Naive thymus-derived CD4-positive, alpha-beta T cell (primary cell): ENCODE measurements around the gene MBLAC1. TPM values are rescaled to one million over a fixed set of nuclear protein-coding genes. Genes with fewer than 3 reads are reported as not detected.

ENCODE experiments used
- ATAC-seq: fragments of 150-1000 bp; cut with Tn5 transposase; 2 replicates; pipeline ENCODE4 v1.10.0; 2021; ENCODE audit warnings: mild to moderate bottlenecking, moderate library complexity
- CTCF ChIA-PET: fragments of 350-600 bp; sonication (Branson Sonifier 250); formaldehyde crosslinking; loops from one replicate; lab custom pipeline; 2021; ENCODE audit warnings: antibody characterized with exemption; lab: Charles Lee
- POLR2A ChIA-PET: fragments of 350-600 bp; sonication (Branson Sonifier 250); formaldehyde crosslinking; loops from one replicate; lab custom pipeline; 2021; ENCODE audit warnings: antibody characterized with exemption, inconsistent platforms; lab: Charles Lee
- DNase-seq, 9 donors: peaks; one replicate each; pipeline versions ENCODE4 v3.0.0 to v3.0.0-alpha.2; 2020 to 2022; ENCODE audit warnings: mixed read lengths in 1 of 9
- H3K27ac ChIP-seq: one replicate; pipeline ENCODE4 v1.7.0; 2013; ENCODE audit warnings: mild to moderate bottlenecking, low read depth, low read length, moderate library complexity
- H3K27me3 ChIP-seq, 2 donors: one replicate each; pipeline ENCODE4 v1.7.0; 2013; ENCODE audit warnings: low read length in 2 of 2, mild to moderate bottlenecking in 2 of 2, moderate library complexity in 2 of 2; ENCODE audit not compliant: control insufficient read depth in 2 of 2, insufficient read depth in 2 of 2
- H3K36me3 ChIP-seq, 3 experiments: 1 replicate in 2 of 3; 2 replicates in 1 of 3; pipeline ENCODE4 v1.7.0; 2013; ENCODE audit warnings: low read length in 3 of 3, mild to moderate bottlenecking in 3 of 3, moderate library complexity in 1 of 3; ENCODE audit not compliant: insufficient read depth in 3 of 3, control insufficient read depth in 2 of 3
- H3K4me1 ChIP-seq, 2 donors: one replicate each; pipeline ENCODE4 v1.7.0; 2013; ENCODE audit warnings: low read length in 2 of 2, mild to moderate bottlenecking in 2 of 2, moderate library complexity in 1 of 2; ENCODE audit not compliant: control insufficient read depth in 2 of 2, insufficient read depth in 2 of 2
- H3K4me3 ChIP-seq: 2 replicates; pipeline ENCODE4 v1.7.0; 2013; ENCODE audit warnings: mild to moderate bottlenecking, low read length
- H3K9me3 ChIP-seq, 3 experiments: 1 replicate in 2 of 3; 2 replicates in 1 of 3; pipeline ENCODE4 v1.7.0; 2013; ENCODE audit warnings: low read length in 3 of 3; ENCODE audit not compliant: control insufficient read depth in 2 of 3
- H3K27ac Mint-ChIP-seq, 9 donors: one replicate each; pipeline ENCODE4 v1.8.0; 2020 to 2022; ENCODE audit warnings: mixed read lengths in 9 of 9, mild to moderate bottlenecking in 8 of 9, moderate library complexity in 5 of 9, inconsistent platforms in 2 of 9
- H3K27me3 Mint-ChIP-seq, 5 donors: one replicate each; pipeline ENCODE4 v1.8.0; 2021 to 2022; ENCODE audit warnings: mixed read lengths in 5 of 5, mild to moderate bottlenecking in 1 of 5
- H3K36me3 Mint-ChIP-seq, 5 donors: one replicate each; pipeline ENCODE4 v1.8.0; 2020 to 2022; ENCODE audit warnings: mixed read lengths in 5 of 5, mild to moderate bottlenecking in 3 of 5, inconsistent platforms in 1 of 5
- H3K4me1 Mint-ChIP-seq, 7 donors: one replicate each; pipeline ENCODE4 v1.8.0; 2020 to 2022; ENCODE audit warnings: mixed read lengths in 7 of 7, mild to moderate bottlenecking in 3 of 7, inconsistent platforms in 1 of 7
- H3K4me3 Mint-ChIP-seq, 10 donors: one replicate each; pipeline ENCODE4 v1.8.0; 2020 to 2022; ENCODE audit warnings: mild to moderate bottlenecking in 10 of 10, mixed read lengths in 10 of 10, moderate library complexity in 6 of 10, inconsistent platforms in 2 of 10
- H3K9me3 Mint-ChIP-seq, 11 donors: one replicate each; pipeline ENCODE4 v1.8.0; 2020 to 2022; ENCODE audit warnings: mixed read lengths in 11 of 11, mild to moderate bottlenecking in 4 of 11, inconsistent platforms in 1 of 11, moderate library complexity in 1 of 11
- intact Hi-C, 2 donors: fragments of 100-400 bp; cut with micrococcal nuclease; formaldehyde crosslinking; loops; one replicate each; pipeline ENCODE4 v1.15.1; 2023
- polyA plus RNA-seq, 2 donors: library from polyadenylated mRNA; unstranded; fragments of 300-500 nt; fragmentation: Illumina TruSeq; gene quantifications; one replicate each; pipeline ENCODE4 v1.2.3, GENCODE V29; 2021
- total RNA-seq, 6 experiments: library from RNA in 5 of 6; stranded (reverse) in 5 of 6; gene quantifications; 1 replicate in 5 of 6; 2 replicates in 1 of 6; pipeline ENCODE4 v1.2.3 and lab custom pipeline; 2021 to 2026

Gene MBLAC1
- total and polyA plus RNA-seq, 7 experiments from 2014 or later = 1.5 to 6.3 (median 4.5) TPM

DNA sequence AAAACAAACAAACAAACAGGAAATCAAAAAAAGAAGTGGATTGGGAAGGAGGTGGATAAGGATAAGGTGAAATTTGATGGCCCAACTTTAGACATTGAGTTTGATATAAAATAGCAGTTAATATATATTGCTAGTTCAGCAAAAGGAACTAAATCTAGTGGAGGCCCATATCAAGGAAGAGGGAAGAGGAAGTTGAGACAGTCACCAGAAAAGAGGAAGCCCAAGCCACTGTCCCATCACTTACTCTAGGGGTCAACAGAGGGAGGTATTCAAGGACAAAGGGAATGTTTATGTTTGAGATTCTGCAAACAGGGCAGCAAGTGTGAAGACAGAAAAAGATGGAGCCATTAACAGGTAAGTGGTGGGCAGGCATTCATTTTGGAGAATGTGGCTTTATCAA, 25.6 kb downstream of the MBLAC1 start:
- Mint-ChIP-seq H3K27ac (peak overlapping the region in 8 of 9 donors; percentile 26 to 80 (median 66)), H3K36me3 (peaks cover 0 to 25% (median 15%) of the 10 kb centered on the region in 5 donors), H3K27me3 (no peaks in the 10 kb centered on the region), H3K9me3 (no peaks in the 10 kb centered on the region), H3K4me1 (peaks cover 43 to 75% (median 63%) of the 10 kb centered on the region in 7 donors), H3K4me3 (peak overlapping the region in 5 of 10 donors; percentile 1 to 40 (median 16))
- Histone ChIP-seq H3K4me3 (no peak overlapping the region), H3K4me1 (peaks cover 17 to 33% of the 10 kb centered on the region in 2 donors), H3K27ac (peak overlapping the region; percentile 27), H3K36me3 (peaks cover 0 to 49% (median 16%) of the 10 kb centered on the region in 3 experiments), H3K9me3 (no peaks in the 10 kb centered on the region), H3K27me3 (no peaks in the 10 kb centered on the region)
- intact Hi-C loops = no loop called here
- DNase-seq = no peak
- ATAC-seq = no peak
- POLR2A ChIA-PET = interaction anchor here (0.6 to 23.1 kb wide), 3 partner anchors 11 to 28 kb away, joined by 3 to 383 read pairs (median 326); partner anchors contain the start of genes GAL3ST4, GPC2, STAG3 and TRAPPC14
- CTCF ChIA-PET = interaction anchor here (0.7 kb wide), 2 partner anchors 51 to 68 kb away, joined by 3 to 4 read pairs; partner anchors contain the start of gene MCM7

DNA sequence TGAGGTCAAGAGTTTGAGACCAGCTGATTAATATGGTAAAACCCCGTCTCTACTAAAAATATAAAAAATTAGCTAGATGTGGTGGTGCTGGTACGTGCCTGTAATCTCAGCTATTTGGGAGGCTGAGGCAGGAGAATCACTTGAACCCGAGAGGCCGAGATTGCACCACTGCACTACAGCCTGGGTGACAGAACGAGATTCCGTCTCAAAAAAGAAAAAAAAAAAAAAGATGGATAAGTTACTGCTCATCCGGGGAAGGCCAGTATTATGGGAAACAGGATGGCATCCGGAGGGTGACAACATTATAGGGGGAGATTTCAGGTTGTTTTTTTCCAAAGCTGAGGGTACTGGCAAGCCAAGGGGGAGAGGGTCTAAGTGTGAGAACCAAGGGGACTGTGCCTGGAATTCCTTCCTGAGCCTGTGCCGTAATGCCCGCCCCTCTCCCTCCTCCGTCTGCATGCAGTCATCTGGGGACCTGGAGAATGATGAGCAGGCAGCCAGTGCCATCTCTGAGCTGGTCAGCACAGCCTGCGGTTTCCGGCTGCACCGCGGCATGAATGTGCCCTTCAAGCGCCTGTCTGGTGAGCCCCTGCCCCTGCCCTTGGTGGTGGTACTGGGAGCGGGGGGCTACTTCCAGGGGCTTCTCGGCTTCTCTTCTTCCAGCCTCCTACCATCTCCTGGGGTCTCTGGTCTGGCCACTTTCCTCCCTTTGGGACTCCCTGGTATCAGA, 26.3 kb downstream of the MBLAC1 start:
- H3K4me3 Mint-ChIP-seq = peak overlapping the region in 2 of 10 donors; percentile 23 to 34
- Histone ChIP-seq H3K27me3 (no peaks in the 10 kb centered on the region), H3K27ac (peak overlapping the region; percentile 43), H3K9me3 (no peaks in the 10 kb centered on the region), H3K36me3 (peaks cover 0 to 49% (median 16%) of the 10 kb centered on the region in 3 experiments), H3K4me3 (no peak overlapping the region), H3K4me1 (peaks cover 17 to 38% of the 10 kb centered on the region in 2 donors)
- peak overlapping the region in 4 of 9 donors; percentile 26 to 82 (median 75) for H3K27ac Mint-ChIP-seq
- DNase-seq = no peak
- ATAC-seq = no peak
- H3K9me3 Mint-ChIP-seq = no peaks in the 10 kb centered on the region
- no peaks in the 10 kb centered on the region for H3K27me3 Mint-ChIP-seq
- intact Hi-C loops = no loop called here
- peaks cover 0 to 29% (median 15%) of the 10 kb centered on the region in 5 donors for H3K36me3 Mint-ChIP-seq
- peaks cover 47 to 79% (median 67%) of the 10 kb centered on the region in 7 donors for H3K4me1 Mint-ChIP-seq
- ChIA-PET CTCF (interaction anchor here (0.7 to 1.2 kb wide), 3 partner anchors 52 to 69 kb away, joined by 3 to 4 read pairs (median 3); partner anchors contain the start of genes MCM7 and PVRIG), POLR2A (interaction anchor here (0.6 to 23.1 kb wide), 5 partner anchors 10 to 69 kb away, joined by 3 to 383 read pairs (median 4); partner anchors contain the start of genes GAL3ST4, GPC2, STAG3 and TRAPPC14)

DNA sequence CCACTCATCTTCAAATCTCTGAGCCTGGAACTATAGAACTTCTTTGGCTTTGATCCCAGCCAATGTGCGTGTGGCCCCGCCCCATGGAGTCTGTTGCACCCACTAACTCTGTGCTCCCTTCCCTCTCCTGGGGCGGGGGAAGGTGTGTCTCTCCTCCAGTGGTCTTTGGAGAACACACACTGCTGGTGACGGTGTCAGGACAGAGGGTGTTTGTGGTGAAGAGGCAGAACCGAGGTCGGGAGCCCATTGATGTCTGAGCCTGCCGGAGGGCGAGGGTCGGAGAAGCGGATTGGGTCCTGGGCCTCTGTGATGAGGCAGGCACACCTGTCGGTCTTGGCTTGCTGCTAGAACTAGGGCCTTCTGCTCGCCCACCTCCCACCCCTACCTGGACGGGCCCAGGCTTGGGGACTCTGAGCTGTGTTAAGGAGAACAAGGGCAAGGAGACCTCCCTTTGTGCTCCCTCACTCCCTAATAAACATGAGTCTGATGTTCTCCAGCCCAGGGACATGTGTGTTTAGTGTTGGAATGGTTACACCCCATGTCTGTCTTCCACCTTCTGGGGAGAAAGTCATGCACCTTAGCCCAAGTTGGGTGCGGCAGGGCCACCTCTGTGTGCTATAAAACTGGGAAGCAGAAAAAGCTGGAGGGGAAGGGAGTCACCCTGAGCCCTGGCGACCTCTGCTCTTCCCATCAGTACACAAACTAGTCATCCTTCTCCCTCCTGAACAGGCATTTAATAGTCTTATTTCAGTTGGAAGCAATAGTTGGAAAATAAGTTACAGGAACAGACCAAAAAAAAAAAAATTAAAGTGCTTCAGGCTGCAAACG, 27.2 kb downstream of the MBLAC1 start:
- no peaks in the 10 kb centered on the region for H3K27me3 Mint-ChIP-seq
- H3K9me3 Mint-ChIP-seq = no peaks in the 10 kb centered on the region
- Histone ChIP-seq H3K9me3 (no peaks in the 10 kb centered on the region), H3K4me1 (peaks cover 16 to 41% of the 10 kb centered on the region in 2 donors), H3K36me3 (peaks cover 0 to 53% (median 16%) of the 10 kb centered on the region in 3 experiments), H3K27me3 (no peaks in the 10 kb centered on the region), H3K27ac (no peak overlapping the region), H3K4me3 (no peak overlapping the region)
- POLR2A ChIA-PET = interaction anchor here (0.8 to 23.1 kb wide), 4 partner anchors 9 to 68 kb away, joined by 3 to 383 read pairs (median 165); partner anchors contain the start of genes GAL3ST4, GPC2, STAG3 and TRAPPC14
- H3K36me3 Mint-ChIP-seq = peaks cover 0 to 29% (median 15%) of the 10 kb centered on the region in 5 donors
- H3K27ac Mint-ChIP-seq = peak overlapping the region in 7 of 9 donors; percentile 26 to 82 (median 72)
- CTCF ChIA-PET = interaction anchor here (1.2 kb wide), 1 partner anchor 66 kb away, joined by 3 read pairs; the partner anchor contains the start of gene PVRIG
- ATAC-seq (no peak), DNase-seq (no peak)
- peaks cover 48 to 76% (median 62%) of the 10 kb centered on the region in 7 donors for H3K4me1 Mint-ChIP-seq
- intact Hi-C loops = no loop called here
- H3K4me3 Mint-ChIP-seq = no peak overlapping the region

DNA sequence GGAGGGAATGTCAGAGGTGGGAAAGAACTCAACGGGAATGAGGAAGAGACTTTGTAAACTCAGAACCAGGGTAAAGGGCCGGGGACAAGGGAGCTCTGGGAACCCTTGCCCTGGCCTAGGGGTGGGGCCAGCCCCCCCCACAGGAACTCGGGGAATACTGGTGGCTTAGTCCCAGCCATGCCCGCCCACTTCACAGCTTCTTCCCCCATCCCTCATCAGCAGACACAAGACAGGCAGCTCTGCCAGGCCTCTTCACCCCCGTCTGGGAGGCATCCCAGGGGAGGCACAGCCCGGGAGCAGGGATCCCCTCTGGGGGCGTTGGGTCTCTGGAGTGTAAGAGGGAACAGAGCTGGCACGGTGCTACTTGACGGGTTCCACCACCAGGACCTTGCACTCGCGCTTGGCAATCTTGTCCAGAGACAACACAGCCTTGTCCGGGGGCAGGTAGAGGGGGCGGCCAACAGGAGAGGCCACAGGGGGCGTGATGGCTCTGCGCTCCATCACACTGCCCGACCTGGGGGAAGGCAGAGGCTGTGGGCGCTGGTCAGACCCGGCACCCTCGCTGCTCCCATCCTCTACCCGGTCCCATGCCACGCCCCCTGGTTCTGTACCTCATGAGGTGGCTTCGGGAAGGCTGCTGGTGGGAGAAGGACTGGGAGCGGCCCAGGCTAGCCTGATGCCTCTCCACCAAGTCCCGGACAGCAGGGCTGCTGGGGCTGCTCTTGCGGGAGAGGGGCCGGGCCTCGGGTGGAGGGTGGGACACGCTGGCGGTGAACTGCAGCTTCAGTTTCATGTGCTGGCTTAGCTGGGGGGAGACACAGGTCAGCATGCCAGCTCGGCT, 28.1 kb downstream of the MBLAC1 start:
- Histone ChIP-seq H3K27me3 (no peaks in the 10 kb centered on the region), H3K9me3 (no peaks in the 10 kb centered on the region), H3K4me3 (no peak overlapping the region), H3K27ac (peak overlapping the region; percentile 48), H3K4me1 (peaks cover 14 to 41% of the 10 kb centered on the region in 2 donors), H3K36me3 (peaks cover 0 to 53% (median 16%) of the 10 kb centered on the region in 3 experiments)
- peak overlapping the region in 4 of 9 donors; percentile 52 to 86 (median 71) for H3K27ac Mint-ChIP-seq
- ChIA-PET CTCF (interaction anchor here (0.9 to 4.8 kb wide), 3 partner anchors 12 to 35 kb away, joined by 3 to 16 read pairs (median 4); partner anchors contain the start of gene GAL3ST4), POLR2A (interaction anchor here (0.6 to 23.1 kb wide), 4 partner anchors 8 to 67 kb away, joined by 3 to 383 read pairs (median 164); partner anchors contain the start of genes GAL3ST4, GPC2, STAG3 and TRAPPC14)
- intact Hi-C loops = no loop called here
- DNase-seq (no peak), ATAC-seq (no peak)
- peaks cover 53 to 79% (median 68%) of the 10 kb centered on the region in 7 donors for H3K4me1 Mint-ChIP-seq
- peak overlapping the region in 5 of 10 donors; percentile 2 to 90 (median 84) for H3K4me3 Mint-ChIP-seq
- H3K27me3 Mint-ChIP-seq = no peaks in the 10 kb centered on the region
- H3K36me3 Mint-ChIP-seq = peaks cover 0 to 29% (median 15%) of the 10 kb centered on the region in 5 donors
- no peaks in the 10 kb centered on the region for H3K9me3 Mint-ChIP-seq

DNA sequence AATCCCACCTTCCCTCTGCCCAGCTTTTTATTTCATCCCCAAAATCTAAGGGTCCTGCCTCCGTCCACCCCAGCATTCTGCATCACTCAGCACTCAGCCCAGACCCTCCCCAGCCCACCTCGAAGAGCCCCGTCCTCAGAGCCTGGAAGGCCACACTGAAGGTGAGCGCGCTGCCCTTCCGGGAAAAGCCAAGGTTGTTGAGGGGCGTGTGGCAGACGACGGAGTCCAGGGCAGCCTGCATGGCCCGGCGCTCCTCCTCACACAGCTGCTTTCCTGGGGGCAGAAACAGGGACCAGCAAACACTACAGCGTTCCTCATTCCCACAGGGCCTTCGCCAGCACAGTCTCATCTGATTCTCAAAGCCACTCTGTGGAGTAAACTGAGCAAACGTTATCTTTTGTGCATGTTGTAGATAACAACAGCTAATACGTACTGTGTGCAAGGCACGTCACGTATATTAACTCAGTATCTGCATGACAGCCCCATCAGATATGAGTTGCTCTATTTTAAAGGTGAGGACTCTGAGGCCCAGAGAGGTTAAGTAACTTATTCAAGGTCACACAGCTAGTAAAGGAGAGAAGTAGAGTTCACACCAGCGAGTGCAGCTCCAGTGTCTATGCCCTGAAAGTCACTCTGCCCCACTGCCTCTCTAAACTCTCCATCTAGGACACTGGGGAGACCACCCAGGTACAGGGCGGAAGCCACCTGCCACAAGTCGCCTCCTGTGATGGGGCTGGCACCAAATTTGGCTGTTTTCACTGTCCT, 29.0 kb downstream of the MBLAC1 start:
- Mint-ChIP-seq H3K9me3 (no peaks in the 10 kb centered on the region), H3K4me3 (peak overlapping the region in 9 of 10 donors; percentile 33 to 93 (median 86)), H3K27me3 (no peaks in the 10 kb centered on the region), H3K27ac (peak overlapping the region in 8 of 9 donors; percentile 43 to 89 (median 78)), H3K36me3 (peaks cover 0 to 24% (median 9%) of the 10 kb centered on the region in 5 donors), H3K4me1 (peaks cover 45 to 79% (median 65%) of the 10 kb centered on the region in 7 donors)
- ChIA-PET POLR2A (interaction anchor here (1.7 to 23.1 kb wide), 4 partner anchors 5 to 55 kb away, joined by 5 to 383 read pairs (median 326); partner anchors contain the start of genes GAL3ST4, GPC2, LAMTOR4 and STAG3), CTCF (interaction anchor here (0.9 to 4.8 kb wide), 5 partner anchors 12 to 62 kb away, joined by 3 to 16 read pairs (median 4); partner anchors contain the start of genes GAL3ST4, GPC2 and STAG3)
- H3K4me3 ChIP-seq = no peak overlapping the region
- intact Hi-C loops = no loop called here
- DNase-seq (no peak), ATAC-seq (no peak)
- peak overlapping the region; percentile 88 for H3K27ac ChIP-seq
- H3K9me3 ChIP-seq = no peaks in the 10 kb centered on the region
- peaks cover 7 to 33% of the 10 kb centered on the region in 2 donors for H3K4me1 ChIP-seq
- H3K27me3 ChIP-seq = no peaks in the 10 kb centered on the region
- H3K36me3 ChIP-seq = peaks cover 0 to 53% (median 16%) of the 10 kb centered on the region in 3 experiments
